NT2/D1 (cell line): ENCODE data around the gene GDI2.

Experiments
- SUZ12 ChIP-seq: IDR thresholded peaks from 2 replicates; pipeline ENCODE4 v1.6.1; 2011; ENCODE audit not compliant: insufficient read length, insufficient read depth; ENCODE audit errors: extremely low read depth
- YY1 ChIP-seq: IDR thresholded peaks from 2 replicates; pipeline ENCODE4 v1.6.1; 2011; ENCODE audit not compliant: insufficient read length, insufficient read depth
- ZNF274 ChIP-seq: IDR thresholded peaks from 2 replicates; pipeline ENCODE4 v1.6.1; 2011; ENCODE audit warnings: mild to moderate bottlenecking, low read depth, low read length

DNA sequence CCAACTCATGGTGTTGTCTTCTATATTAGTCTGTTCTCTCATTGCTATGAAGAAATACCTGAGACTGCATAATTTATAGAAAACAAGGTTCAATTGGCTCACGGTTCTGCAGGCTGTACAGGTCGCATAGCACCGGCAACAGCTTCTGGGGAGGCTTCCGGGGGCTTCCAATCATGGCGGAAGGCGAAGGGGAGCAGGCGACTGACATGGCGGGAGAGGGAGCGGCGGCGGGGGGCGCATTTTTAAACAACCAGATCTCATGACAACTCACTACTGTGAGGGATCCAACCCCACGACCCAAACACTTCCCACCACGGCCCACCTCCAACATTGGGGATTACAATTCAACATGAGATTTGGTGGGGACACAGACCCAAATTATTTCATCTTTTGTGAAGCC is 28.7 kb upstream of the GDI2 start:
- TF ChIP-seq ZNF274 (no peak), YY1 (no peak), SUZ12 (no peak)
